ENCODE results near the gene PTPRU. TPM values are rescaled to one million over a fixed set of nuclear protein-coding genes. Genes with fewer than 3 reads are reported as not detected.
"Not testable (repeated sequence)": the region's sequence is repeated elsewhere in the genome, so short reads cannot be mapped to it uniquely, and the experiment has no call there.

PTPRU gene
- total and polyA plus RNA-seq, 2 of the 8 experiments (the other 6 are each of a cell fraction or from before 2014, with no cell fraction given): 33.8 to 41.8 TPM

GRCh38 chr1:29222260-29222659 is 14.1 kb upstream of the PTPRU start:
- not testable (repeated sequence) for H3K23me2 ChIP-seq (ENCODE audit: low read depth, low read length); H3K4me3 ChIP-seq (ENCODE audit: extremely low read depth in 1 of 4, insufficient read depth in 2 of 4, low read depth in 3 of 4, low read length in 4 of 4); H2BK5ac ChIP-seq (ENCODE audit: low read depth, low read length); H2BK12ac ChIP-seq (ENCODE audit: low read depth, low read length); H3K36me3 ChIP-seq (ENCODE audit: control insufficient read depth in 2 of 4, insufficient read depth in 4 of 4, low read length in 3 of 4); H3K27me3 ChIP-seq (replicated peaks in 1 of 4; ENCODE audit: control insufficient read depth in 3 of 4, extremely low read depth in 1 of 4, insufficient read depth in 3 of 4, low read length in 3 of 4); H3K9ac ChIP-seq (replicated peaks in 1 of 4; ENCODE audit: extremely low read depth in 1 of 4, low read depth in 3 of 4, low read length in 3 of 4); H3K79me2 ChIP-seq (ENCODE audit: control insufficient read depth in 1 of 2, insufficient read depth in 2 of 2, low read length in 2 of 2); H3K18ac ChIP-seq (ENCODE audit: extremely low read depth, low read length); H4K8ac ChIP-seq (ENCODE audit: extremely low read depth, insufficient read depth, low read length); H3K27ac ChIP-seq (ENCODE audit: low read depth, low read length); H2BK120ac ChIP-seq (replicated peaks; ENCODE audit: low read depth, low read length); H3K4me1 ChIP-seq (replicated peaks in 1 of 4; ENCODE audit: control insufficient read depth in 3 of 4, insufficient read depth in 4 of 4, low read length in 3 of 4); H3K23ac ChIP-seq (ENCODE audit: insufficient read length); H3K4me2 ChIP-seq (ENCODE audit: insufficient read depth in 1 of 2, low read depth in 2 of 2, low read length in 2 of 2); H3K79me1 ChIP-seq (ENCODE audit: low read depth, low read length); H2AFZ ChIP-seq (ENCODE audit: low read length); DNase-seq (ENCODE audit: low read depth in 1 of 2, low spot score in 2 of 2); H4K5ac ChIP-seq (ENCODE audit: insufficient read length, low read depth, low read length); H2BK20ac ChIP-seq (ENCODE audit: low read length); H2AK5ac ChIP-seq (ENCODE audit: low read depth, low read length); H2BK15ac ChIP-seq (ENCODE audit: low read length); H4K20me1 ChIP-seq (replicated peaks in 1 of 2; ENCODE audit: control insufficient read depth in 1 of 2, insufficient read depth in 2 of 2, low read length in 2 of 2); H3K14ac ChIP-seq (ENCODE audit: insufficient read length); FAIRE-seq; H3K9me3 ChIP-seq (ENCODE audit: insufficient read depth in 2 of 2, low read depth in 1 of 2, low read length in 1 of 2); H3K4ac ChIP-seq (replicated peaks; ENCODE audit: insufficient read length, low read depth, low read length); H4K91ac ChIP-seq (replicated peaks; ENCODE audit: insufficient read length, low read length); H3K56ac ChIP-seq (replicated peaks; ENCODE audit: insufficient read length, low read depth, low read length)
- 84% methylated on average over 6 of the region's 6 CpGs; no CpG with 5 or more reads in 1 of the 2 experiments for WGBS, 2 experiments (ENCODE audit: extremely low coverage in 1 of 2, insufficient coverage in 1 of 2, insufficient read length in 1 of 2, insufficient replicate concordance in 2 of 2, low coverage in 1 of 2, low lambda C conversion rate in 2 of 2, missing lambda C conversion rate in 1 of 2)
- POLR2A ChIA-PET (ENCODE audit: partially characterized antibody): interaction anchor here (1.2 to 1.3 kb wide), 2 partner anchors 8 to 36 kb away, joined by 4 read pairs; partner anchors contain the start of gene MECR
- CTCF ChIA-PET (ENCODE audit: partially characterized antibody): interaction anchor here (1.7 kb wide), 1 partner anchor 40 kb away, joined by 4 read pairs; no protein-coding TSS in a partner anchor

Data from H1 (cell line).